ENCODE data around the gene CLEC9A.

The CLEC9A gene

GRCh38 chr12:10030446-10030845, at the start of gene CLEC9A:
Gene CLEC9A, plus strand, starts transcription at chr12:10030682. Its CDS starts 22,006 bp downstream, at chr12:10052688.
- Histone ChIP-seq H3K9ac (ENCODE audit: low read depth in 1 of 2, low read length in 2 of 2) (no peak within 1 kb of the TSS), H3K4me3 (ENCODE audit: low read length in 2 of 2) (no peak within 1 kb of the TSS), H3K36me3 (ENCODE audit: control insufficient read depth in 2 of 2, insufficient read depth in 2 of 2, low read length in 2 of 2) (no peaks in the 10 kb centered on the region), H3K4me1 (ENCODE audit: control insufficient read depth in 2 of 2, insufficient read depth in 2 of 2, low read length in 2 of 2) (no peaks in the 10 kb centered on the region), H3K27ac (ENCODE audit: low read depth in 2 of 2, low read length in 2 of 2) (no peak within 1 kb of the TSS), H3K27me3 (ENCODE audit: control insufficient read depth in 2 of 2, insufficient read depth in 2 of 2, low read length in 2 of 2) (no peaks in the 10 kb centered on the region), H3K9me3 (ENCODE audit: control insufficient read depth in 2 of 2, low read length in 2 of 2) (no peaks in the 10 kb centered on the region)

- H3K9ac ChIP-seq (ENCODE audit: low read depth in 1 of 2, low read length in 2 of 2): no peak overlapping the region
- no peaks in the 10 kb centered on the region for H3K27me3 ChIP-seq (ENCODE audit: control insufficient read depth in 2 of 2, insufficient read depth in 2 of 2, low read length in 2 of 2)
- H3K36me3 ChIP-seq (ENCODE audit: control insufficient read depth in 2 of 2, insufficient read depth in 2 of 2, low read length in 2 of 2): no peaks in the 10 kb centered on the region
- no peaks in the 10 kb centered on the region for H3K9me3 ChIP-seq (ENCODE audit: control insufficient read depth in 2 of 2, low read length in 2 of 2)
- H3K27ac ChIP-seq (ENCODE audit: low read depth in 2 of 2, low read length in 2 of 2): no peak overlapping the region
- no peaks in the 10 kb centered on the region for H3K4me1 ChIP-seq (ENCODE audit: control insufficient read depth in 2 of 2, insufficient read depth in 2 of 2, low read length in 2 of 2)
- H3K4me3 ChIP-seq (ENCODE audit: low read length in 2 of 2): no peak overlapping the region
These were observed 38.6 kb upstream of the CLEC9A start for GRCh38 chr12:9991876-9992275.

- Histone ChIP-seq H3K4me3 (ENCODE audit: low read length in 2 of 2) (no peak overlapping the region), H3K27me3 (ENCODE audit: control insufficient read depth in 2 of 2, insufficient read depth in 2 of 2, low read length in 2 of 2) (no peaks in the 10 kb centered on the region), H3K9ac (ENCODE audit: low read depth in 1 of 2, low read length in 2 of 2) (no peak overlapping the region), H3K27ac (ENCODE audit: low read depth in 2 of 2, low read length in 2 of 2) (no peak overlapping the region), H3K36me3 (ENCODE audit: control insufficient read depth in 2 of 2, insufficient read depth in 2 of 2, low read length in 2 of 2) (no peaks in the 10 kb centered on the region), H3K9me3 (ENCODE audit: control insufficient read depth in 2 of 2, low read length in 2 of 2) (no peaks in the 10 kb centered on the region), H3K4me1 (ENCODE audit: control insufficient read depth in 2 of 2, insufficient read depth in 2 of 2, low read length in 2 of 2) (no peaks in the 10 kb centered on the region)
These were observed 38.2 kb upstream of the CLEC9A start for GRCh38 chr12:9992296-9992695.

GRCh38 chr12:9999016-9999415, 31.5 kb upstream of the CLEC9A start, which contains the start of gene CLEC1B:
Gene CLEC1B, minus strand, starts transcription at chr12:9999121. Its CDS starts 21 bp downstream, at chr12:9999100.
- no peaks in the 10 kb centered on the region for H3K27me3 ChIP-seq (ENCODE audit: control insufficient read depth in 2 of 2, insufficient read depth in 2 of 2, low read length in 2 of 2)
- no peaks in the 10 kb centered on the region for H3K9me3 ChIP-seq (ENCODE audit: control insufficient read depth in 2 of 2, low read length in 2 of 2)
- H3K36me3 ChIP-seq (ENCODE audit: control insufficient read depth in 2 of 2, insufficient read depth in 2 of 2, low read length in 2 of 2): no peaks in the 10 kb centered on the region
- no peak within 1 kb of the TSS for H3K9ac ChIP-seq (ENCODE audit: low read depth in 1 of 2, low read length in 2 of 2)
- H3K4me1 ChIP-seq (ENCODE audit: control insufficient read depth in 2 of 2, insufficient read depth in 2 of 2, low read length in 2 of 2): no peaks in the 10 kb centered on the region
- no peak within 1 kb of the TSS for H3K4me3 ChIP-seq (ENCODE audit: low read length in 2 of 2)
- no peak within 1 kb of the TSS for H3K27ac ChIP-seq (ENCODE audit: low read depth in 2 of 2, low read length in 2 of 2)

- no peak overlapping the region for H3K4me3 ChIP-seq (ENCODE audit: low read length in 2 of 2)
- H3K9ac ChIP-seq (ENCODE audit: low read depth in 1 of 2, low read length in 2 of 2): no peak overlapping the region
- H3K27me3 ChIP-seq (ENCODE audit: control insufficient read depth in 2 of 2, insufficient read depth in 2 of 2, low read length in 2 of 2): no peaks in the 10 kb centered on the region
- H3K9me3 ChIP-seq (ENCODE audit: control insufficient read depth in 2 of 2, low read length in 2 of 2): no peaks in the 10 kb centered on the region
- no peaks in the 10 kb centered on the region for H3K36me3 ChIP-seq (ENCODE audit: control insufficient read depth in 2 of 2, insufficient read depth in 2 of 2, low read length in 2 of 2)
- H3K4me1 ChIP-seq (ENCODE audit: control insufficient read depth in 2 of 2, insufficient read depth in 2 of 2, low read length in 2 of 2): no peaks in the 10 kb centered on the region
- no peak overlapping the region for H3K27ac ChIP-seq (ENCODE audit: low read depth in 2 of 2, low read length in 2 of 2)
These were observed 29.2 kb upstream of the CLEC9A start for GRCh38 chr12:10001171-10001776.

GRCh38 chr12:10012630-10013330, 17.7 kb upstream of the CLEC9A start:
- Histone ChIP-seq H3K4me1 (ENCODE audit: control insufficient read depth in 2 of 2, insufficient read depth in 2 of 2, low read length in 2 of 2) (no peaks in the 10 kb centered on the region), H3K36me3 (ENCODE audit: control insufficient read depth in 2 of 2, insufficient read depth in 2 of 2, low read length in 2 of 2) (no peaks in the 10 kb centered on the region), H3K27me3 (ENCODE audit: control insufficient read depth in 2 of 2, insufficient read depth in 2 of 2, low read length in 2 of 2) (peaks cover 0 to 2% of the 10 kb centered on the region in 2 donors), H3K9me3 (ENCODE audit: control insufficient read depth in 2 of 2, low read length in 2 of 2) (no peaks in the 10 kb centered on the region), H3K9ac (ENCODE audit: low read depth in 1 of 2, low read length in 2 of 2) (no peak overlapping the region), H3K4me3 (ENCODE audit: low read length in 2 of 2) (no peak overlapping the region), H3K27ac (ENCODE audit: low read depth in 2 of 2, low read length in 2 of 2) (no peak overlapping the region)

- Histone ChIP-seq H3K27ac (ENCODE audit: low read depth in 2 of 2, low read length in 2 of 2) (no peak overlapping the region), H3K9ac (ENCODE audit: low read depth in 1 of 2, low read length in 2 of 2) (no peak overlapping the region)
These were observed 15.0 kb upstream of the CLEC9A start for GRCh38 chr12:10015450-10015849.

GRCh38 chr12:10016881-10017280, 13.6 kb upstream of the CLEC9A start:
- H3K4me1 ChIP-seq (ENCODE audit: control insufficient read depth in 2 of 2, insufficient read depth in 2 of 2, low read length in 2 of 2): no peaks in the 10 kb centered on the region
- H3K4me3 ChIP-seq (ENCODE audit: low read length in 2 of 2): no peak overlapping the region
- no peak overlapping the region for H3K27ac ChIP-seq (ENCODE audit: low read depth in 2 of 2, low read length in 2 of 2)
- no peaks in the 10 kb centered on the region for H3K36me3 ChIP-seq (ENCODE audit: control insufficient read depth in 2 of 2, insufficient read depth in 2 of 2, low read length in 2 of 2)
- H3K9ac ChIP-seq (ENCODE audit: low read depth in 1 of 2, low read length in 2 of 2): no peak overlapping the region
- H3K9me3 ChIP-seq (ENCODE audit: control insufficient read depth in 2 of 2, low read length in 2 of 2): no peaks in the 10 kb centered on the region
- no peaks in the 10 kb centered on the region for H3K27me3 ChIP-seq (ENCODE audit: control insufficient read depth in 2 of 2, insufficient read depth in 2 of 2, low read length in 2 of 2)

More at GRCh38 chr12:10015450-10015849, 15.0 kb upstream of the CLEC9A start:
- Histone ChIP-seq H3K9me3 (ENCODE audit: control insufficient read depth in 2 of 2, low read length in 2 of 2) (no peaks in the 10 kb centered on the region), H3K4me3 (ENCODE audit: low read length in 2 of 2) (no peak overlapping the region), H3K27me3 (ENCODE audit: control insufficient read depth in 2 of 2, insufficient read depth in 2 of 2, low read length in 2 of 2) (no peaks in the 10 kb centered on the region), H3K36me3 (ENCODE audit: control insufficient read depth in 2 of 2, insufficient read depth in 2 of 2, low read length in 2 of 2) (no peaks in the 10 kb centered on the region), H3K4me1 (ENCODE audit: control insufficient read depth in 2 of 2, insufficient read depth in 2 of 2, low read length in 2 of 2) (no peaks in the 10 kb centered on the region)

- no peaks in the 10 kb centered on the region for H3K36me3 ChIP-seq (ENCODE audit: control insufficient read depth in 2 of 2, insufficient read depth in 2 of 2, low read length in 2 of 2)
- no peak overlapping the region for H3K4me3 ChIP-seq (ENCODE audit: low read length in 2 of 2)
- H3K9me3 ChIP-seq (ENCODE audit: control insufficient read depth in 2 of 2, low read length in 2 of 2): no peaks in the 10 kb centered on the region
- no peaks in the 10 kb centered on the region for H3K27me3 ChIP-seq (ENCODE audit: control insufficient read depth in 2 of 2, insufficient read depth in 2 of 2, low read length in 2 of 2)
- no peak overlapping the region for H3K27ac ChIP-seq (ENCODE audit: low read depth in 2 of 2, low read length in 2 of 2)
- H3K9ac ChIP-seq (ENCODE audit: low read depth in 1 of 2, low read length in 2 of 2): no peak overlapping the region
- no peaks in the 10 kb centered on the region for H3K4me1 ChIP-seq (ENCODE audit: control insufficient read depth in 2 of 2, insufficient read depth in 2 of 2, low read length in 2 of 2)
These were observed 12.1 kb upstream of the CLEC9A start for GRCh38 chr12:10018386-10018785.

GRCh38 chr12:10021342-10021741, 9.1 kb upstream of the CLEC9A start:
- H3K4me3 ChIP-seq (ENCODE audit: low read length in 2 of 2): no peak overlapping the region
- no peaks in the 10 kb centered on the region for H3K9me3 ChIP-seq (ENCODE audit: control insufficient read depth in 2 of 2, low read length in 2 of 2)
- H3K27ac ChIP-seq (ENCODE audit: low read depth in 2 of 2, low read length in 2 of 2): no peak overlapping the region
- H3K4me1 ChIP-seq (ENCODE audit: control insufficient read depth in 2 of 2, insufficient read depth in 2 of 2, low read length in 2 of 2): no peaks in the 10 kb centered on the region
- no peaks in the 10 kb centered on the region for H3K36me3 ChIP-seq (ENCODE audit: control insufficient read depth in 2 of 2, insufficient read depth in 2 of 2, low read length in 2 of 2)
- H3K27me3 ChIP-seq (ENCODE audit: control insufficient read depth in 2 of 2, insufficient read depth in 2 of 2, low read length in 2 of 2): no peaks in the 10 kb centered on the region
- H3K9ac ChIP-seq (ENCODE audit: low read depth in 1 of 2, low read length in 2 of 2): no peak overlapping the region
